Thyroid gland (tissue), 4 donors: ENCODE data around the gene NTRK2.

ENCODE experiments used
- CTCF ChIP-seq, 6 experiments: fragments of 200-600 bp in 3 of 6; fragments of 450-650 bp in 3 of 6; sonication (generic) in 3 of 6; IDR thresholded peaks; one replicate each; pipeline ENCODE4 v1.5.1; 2016 to 2019; ENCODE audit warnings: antibody characterized with exemption in 6 of 6, mild to moderate bottlenecking in 2 of 6, inconsistent platforms in 1 of 6, moderate library complexity in 1 of 6
- POLR2A ChIP-seq, 2 donors: fragments of 450-650 bp; IDR thresholded peaks; one replicate each; pipeline ENCODE4 v1.6.1; 2017; ENCODE audit warnings: antibody characterized with exemption in 2 of 2, mild to moderate bottlenecking in 2 of 2, moderate library complexity in 1 of 2

DNA sequence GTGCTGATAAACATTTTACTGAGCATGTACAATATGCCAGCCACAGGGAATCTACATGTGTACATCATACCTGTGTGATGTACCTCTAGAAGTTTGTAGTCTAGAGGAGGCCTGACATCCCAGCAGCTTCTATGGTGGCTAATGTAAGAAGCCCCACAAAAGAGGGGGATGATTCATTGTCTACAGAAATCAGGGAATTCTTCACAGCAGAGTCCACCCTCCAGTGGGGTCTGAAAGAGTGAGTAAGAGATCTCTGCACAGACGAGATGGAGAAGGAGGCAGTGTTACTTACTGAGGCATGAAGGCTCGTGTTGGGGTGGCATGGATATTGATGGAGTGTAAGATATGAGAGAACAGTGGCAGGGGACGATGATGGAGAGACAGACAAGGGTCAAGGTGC lies 103.0 kb downstream of the NTRK2 start:
- TF ChIP-seq CTCF (IDR thresholded peaks at IDR 0.05) (no peak), POLR2A (IDR thresholded peaks at IDR 0.05) (no peak)
